D721Med (cell line): ENCODE measurements around the gene KCTD14.
"Not testable (repeated sequence)": the region's sequence is repeated elsewhere in the genome, so short reads cannot be mapped to it uniquely, and the experiment has no call there.

Source experiments
- DNase-seq: peaks from one replicate; pipeline ENCODE4 v3.0.0; 2011; ENCODE audit warnings: low spot score; ENCODE audit not compliant: insufficient read length
- FAIRE-seq: peaks from 2 replicates; lab custom pipeline; 2011; peaks lifted over from hg19 to GRCh38; lab: Jason Lieb, UNC
- TF ChIP-seq, protein P1 (sequence below): IDR thresholded peaks from 2 replicates; pipeline ENCODE4 v1.5.1; 2012; ENCODE audit warnings: mild to moderate bottlenecking, control low read depth; ENCODE audit not compliant: insufficient read depth; ENCODE audit errors: missing control alignments

The KCTD14 gene

GRCh38 chr11:78031629-78032028, 8.6 kb upstream of the KCTD14 start:
- FAIRE-seq (no peak), DNase-seq (no peak)
- TF ChIP-seq, protein P1, sequence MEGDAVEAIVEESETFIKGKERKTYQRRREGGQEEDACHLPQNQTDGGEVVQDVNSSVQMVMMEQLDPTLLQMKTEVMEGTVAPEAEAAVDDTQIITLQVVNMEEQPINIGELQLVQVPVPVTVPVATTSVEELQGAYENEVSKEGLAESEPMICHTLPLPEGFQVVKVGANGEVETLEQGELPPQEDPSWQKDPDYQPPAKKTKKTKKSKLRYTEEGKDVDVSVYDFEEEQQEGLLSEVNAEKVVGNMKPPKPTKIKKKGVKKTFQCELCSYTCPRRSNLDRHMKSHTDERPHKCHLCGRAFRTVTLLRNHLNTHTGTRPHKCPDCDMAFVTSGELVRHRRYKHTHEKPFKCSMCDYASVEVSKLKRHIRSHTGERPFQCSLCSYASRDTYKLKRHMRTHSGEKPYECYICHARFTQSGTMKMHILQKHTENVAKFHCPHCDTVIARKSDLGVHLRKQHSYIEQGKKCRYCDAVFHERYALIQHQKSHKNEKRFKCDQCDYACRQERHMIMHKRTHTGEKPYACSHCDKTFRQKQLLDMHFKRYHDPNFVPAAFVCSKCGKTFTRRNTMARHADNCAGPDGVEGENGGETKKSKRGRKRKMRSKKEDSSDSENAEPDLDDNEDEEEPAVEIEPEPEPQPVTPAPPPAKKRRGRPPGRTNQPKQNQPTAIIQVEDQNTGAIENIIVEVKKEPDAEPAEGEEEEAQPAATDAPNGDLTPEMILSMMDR: no peak

- TF ChIP-seq, protein P1: no peak
- DNase-seq (no peak), FAIRE-seq (no peak)
These were observed 7.6 kb upstream of the KCTD14 start for GRCh38 chr11:78030429-78031325.

DNA sequence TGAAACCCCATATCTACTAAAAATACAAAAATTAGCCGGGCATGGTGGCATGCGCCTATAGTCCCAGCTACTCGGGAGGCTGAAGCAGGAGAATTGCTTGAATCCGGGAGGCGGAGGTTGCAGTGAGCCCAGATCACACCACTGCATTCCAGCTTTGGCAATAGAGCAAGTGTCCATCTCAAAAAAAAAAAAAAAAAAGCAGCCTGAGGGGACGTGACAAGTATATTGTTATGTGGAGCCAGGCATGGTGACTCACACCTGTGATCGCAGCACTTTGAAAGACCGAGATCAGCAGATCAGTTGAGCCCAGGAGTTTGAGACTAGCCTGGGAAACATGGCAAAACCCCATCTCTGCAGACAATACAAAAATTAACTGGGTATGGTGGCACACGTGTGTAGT, 5.3 kb upstream of the KCTD14 start:
- not testable (repeated sequence) for DNase-seq, FAIRE-seq

DNA sequence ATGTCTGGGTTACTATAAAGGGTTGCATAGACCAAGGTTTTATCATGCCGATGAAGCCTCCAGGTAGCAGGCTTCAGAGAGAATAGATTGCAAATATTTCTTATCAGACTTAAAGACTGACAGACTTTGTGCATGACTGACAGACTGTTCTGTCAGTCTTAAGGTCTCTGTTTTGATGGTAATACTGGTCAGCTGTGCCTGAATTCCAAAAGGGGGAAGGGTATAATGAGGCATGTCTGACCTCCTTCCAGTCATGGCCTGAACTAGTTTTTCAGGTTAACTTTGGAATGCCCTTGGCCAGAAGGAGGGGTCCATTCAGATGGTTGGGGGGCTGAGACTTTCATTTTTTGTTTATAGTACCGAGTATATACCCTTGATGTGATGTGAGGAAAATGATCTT, 4.7 kb upstream of the KCTD14 start:
- FAIRE-seq: no peak
- no peak for DNase-seq
- TF ChIP-seq, protein P1: no peak

DNA sequence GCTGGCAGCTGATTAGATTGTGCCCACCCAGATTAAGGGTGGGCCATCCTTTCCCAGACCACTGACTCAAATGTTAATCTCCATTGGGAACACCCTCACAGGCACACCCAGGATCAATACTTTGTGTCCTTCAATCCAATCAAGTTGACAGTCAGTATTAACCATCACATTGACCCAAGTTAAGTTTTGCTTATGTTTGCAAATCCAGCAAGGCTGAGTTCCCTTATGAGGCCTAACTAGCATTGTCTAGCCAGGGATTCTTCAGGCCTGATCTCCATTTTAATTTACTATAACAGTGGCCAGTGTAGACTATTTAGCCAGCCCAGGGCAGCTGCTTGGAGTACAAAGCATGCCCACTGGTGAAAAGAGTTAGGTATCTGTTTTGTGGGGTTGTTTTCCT, 2.3 kb upstream of the KCTD14 start:
- FAIRE-seq (no peak), DNase-seq (no peak)
- TF ChIP-seq, protein P1: no peak

DNA sequence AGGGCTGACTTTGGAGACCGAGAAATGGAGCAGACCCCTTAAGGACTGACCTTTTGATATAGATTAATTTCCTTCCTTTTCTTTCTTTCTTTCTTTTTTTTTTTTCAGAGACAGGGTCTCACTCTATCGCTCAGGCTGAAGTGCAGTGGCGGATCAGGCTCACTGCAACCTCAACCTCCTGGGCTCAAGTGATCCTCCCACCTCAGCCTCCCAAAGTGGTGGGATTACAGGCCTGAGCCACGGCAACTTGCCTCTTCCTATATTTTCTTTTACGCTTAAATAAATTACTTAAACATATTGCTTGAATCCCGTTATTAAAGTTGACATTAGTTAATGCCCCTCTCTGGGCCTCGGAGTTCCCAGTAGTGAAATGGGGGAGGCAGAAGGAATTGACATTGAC, 350 bp upstream of the KCTD14 start:
- no peak for DNase-seq
- TF ChIP-seq, protein P1: no peak
- FAIRE-seq: no peak

- TF ChIP-seq, protein P1: no peak
- FAIRE-seq (no peak), DNase-seq (no peak)
These were observed 1.5 kb downstream of the KCTD14 start for GRCh38 chr11:78021611-78022010.
